BLaER1 treated with 17β-estradiol and CSF1 and Interleukin-3, amounts not matched to agents 10 nM and 100 nM (cell line): Measurements from ENCODE around the gene TIAM2.

Experiments used
- H3K27ac ChIP-seq, 11 experiments: shearing (Covaris generic); formaldehyde crosslinking; 2 replicates each; pipeline ENCODE4 v1.8.1; 2022
- H3K27me3 ChIP-seq, 11 experiments: shearing (Covaris generic); formaldehyde crosslinking; 2 replicates each; pipeline ENCODE4 v1.8.1; 2022
- H3K36me3 ChIP-seq, 11 experiments: shearing (Covaris generic); formaldehyde crosslinking; 2 replicates each; pipeline ENCODE4 v1.8.1; 2022
- H3K4me1 ChIP-seq, 10 experiments: shearing (Covaris generic); formaldehyde crosslinking; 2 replicates each; pipeline ENCODE4 v1.8.1; 2022
- H3K4me2 ChIP-seq, 11 experiments: shearing (Covaris generic); formaldehyde crosslinking; 2 replicates each; pipeline ENCODE4 v1.8.1; 2022
- H3K4me3 ChIP-seq, 10 experiments: shearing (Covaris generic); formaldehyde crosslinking; 2 replicates each; pipeline ENCODE4 v1.8.1; 2022
- H3K9ac ChIP-seq, 11 experiments: shearing (Covaris generic); formaldehyde crosslinking; 2 replicates each; pipeline ENCODE4 v1.8.1; 2022
- H3K9me3 ChIP-seq, 11 experiments: shearing (Covaris generic); formaldehyde crosslinking; replicated peaks in 1 of 11; 2 replicates each; pipeline ENCODE4 v1.8.1; 2022
- H4K20me1 ChIP-seq, 11 experiments: shearing (Covaris generic); formaldehyde crosslinking; 2 replicates each; pipeline ENCODE4 v1.8.1; 2022
- Cebpa-rat ChIP-seq, 11 experiments: shearing (Covaris generic); IDR thresholded peaks; 2 replicates each; pipeline ENCODE4 v1.8.1; 2022

The TIAM2 gene

DNA sequence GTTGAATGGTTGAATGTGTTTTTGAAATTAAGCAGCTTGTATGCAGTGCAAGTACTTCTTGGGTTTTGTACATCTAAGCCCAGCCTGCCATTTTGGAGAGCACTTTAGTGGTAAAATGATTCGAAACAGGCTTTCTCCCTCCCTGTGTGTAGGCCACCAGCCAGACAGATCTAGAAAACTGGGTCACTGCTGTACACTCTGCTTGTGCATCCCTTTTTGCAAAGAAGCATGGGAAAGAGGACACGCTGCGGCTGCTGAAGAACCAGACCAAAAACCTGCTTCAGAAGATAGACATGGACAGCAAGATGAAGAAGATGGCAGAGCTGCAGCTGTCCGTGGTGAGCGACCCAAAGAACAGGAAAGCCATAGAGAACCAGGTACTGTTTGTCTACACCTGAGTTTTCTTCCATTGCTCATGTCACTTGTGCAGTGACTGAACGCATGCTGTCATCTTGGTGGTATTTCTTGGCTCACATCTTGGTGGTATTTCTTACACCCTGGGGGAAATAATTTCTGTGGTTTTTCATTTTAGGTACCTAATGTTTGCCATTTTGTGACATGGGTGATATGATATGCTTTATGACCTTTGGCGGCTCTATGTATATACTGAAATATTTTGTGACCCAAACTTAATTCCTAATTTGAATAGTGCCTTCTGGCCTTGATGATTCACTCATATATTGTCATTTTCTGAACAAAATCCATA, 153.0 kb downstream of the TIAM2 start:
- Histone ChIP-seq H3K4me2 (no peak overlapping the region), H3K9ac (no peak overlapping the region), H3K36me3 (no peaks in the 10 kb centered on the region; a peak in 1 of 22 replicates), H3K4me1 (peaks cover 4 to 15% (median 9%) of the 10 kb centered on the region in 10 experiments; a peak in 18 of 20 replicates), H3K4me3 (no peak overlapping the region), H3K9me3 (no peaks in the 10 kb centered on the region), H4K20me1 (no peaks in the 10 kb centered on the region), H3K27ac (no peak overlapping the region), H3K27me3 (no peaks in the 10 kb centered on the region; a peak in 1 of 22 replicates)
- TF ChIP-seq Cebpa-rat (IDR thresholded peaks at IDR 0.05): no peak

DNA sequence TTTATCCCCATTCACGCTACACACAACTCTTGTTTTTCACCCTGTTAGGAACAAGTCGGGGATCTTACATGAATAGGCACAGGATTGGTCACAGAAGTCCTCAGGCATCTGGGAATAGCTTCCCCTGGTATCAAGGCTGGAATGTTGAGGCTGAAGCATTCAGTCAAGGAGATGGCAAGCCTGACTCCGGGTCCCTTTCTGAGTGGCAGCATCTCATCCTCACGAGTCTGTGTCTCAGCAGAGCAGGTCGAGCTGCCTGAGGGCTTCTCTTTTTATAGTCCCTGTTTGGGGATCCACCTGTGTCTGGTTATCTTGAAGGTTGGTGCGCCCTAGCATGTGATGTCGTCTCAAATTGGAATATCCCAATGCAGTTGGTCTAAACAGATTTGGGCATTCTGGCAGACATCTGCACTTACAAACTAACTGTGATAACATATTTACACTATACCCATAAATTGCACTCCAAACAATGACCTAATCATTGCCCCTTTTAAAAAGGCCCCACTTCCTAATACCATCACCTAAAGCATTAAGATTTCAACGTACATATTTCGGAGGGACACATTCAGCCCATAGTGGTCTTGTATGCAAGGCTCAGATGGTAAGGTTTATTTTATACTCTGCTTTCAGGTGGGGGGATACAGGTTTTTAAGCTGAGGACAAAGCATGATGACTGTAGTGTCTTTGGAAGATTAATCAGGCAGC, 156.0 kb downstream of the TIAM2 start:
- Histone ChIP-seq H3K4me3 (no peak overlapping the region), H3K9ac (no peak overlapping the region), H3K4me2 (no peak overlapping the region), H3K4me1 (peaks cover 17 to 23% (median 20%) of the 10 kb centered on the region in 10 experiments), H3K36me3 (no peaks in the 10 kb centered on the region), H3K27me3 (no peaks in the 10 kb centered on the region; a peak in 1 of 22 replicates), H4K20me1 (no peaks in the 10 kb centered on the region), H3K27ac (no peak overlapping the region), H3K9me3 (no peaks in the 10 kb centered on the region)
- TF ChIP-seq Cebpa-rat (IDR thresholded peaks at IDR 0.05): no peak

DNA sequence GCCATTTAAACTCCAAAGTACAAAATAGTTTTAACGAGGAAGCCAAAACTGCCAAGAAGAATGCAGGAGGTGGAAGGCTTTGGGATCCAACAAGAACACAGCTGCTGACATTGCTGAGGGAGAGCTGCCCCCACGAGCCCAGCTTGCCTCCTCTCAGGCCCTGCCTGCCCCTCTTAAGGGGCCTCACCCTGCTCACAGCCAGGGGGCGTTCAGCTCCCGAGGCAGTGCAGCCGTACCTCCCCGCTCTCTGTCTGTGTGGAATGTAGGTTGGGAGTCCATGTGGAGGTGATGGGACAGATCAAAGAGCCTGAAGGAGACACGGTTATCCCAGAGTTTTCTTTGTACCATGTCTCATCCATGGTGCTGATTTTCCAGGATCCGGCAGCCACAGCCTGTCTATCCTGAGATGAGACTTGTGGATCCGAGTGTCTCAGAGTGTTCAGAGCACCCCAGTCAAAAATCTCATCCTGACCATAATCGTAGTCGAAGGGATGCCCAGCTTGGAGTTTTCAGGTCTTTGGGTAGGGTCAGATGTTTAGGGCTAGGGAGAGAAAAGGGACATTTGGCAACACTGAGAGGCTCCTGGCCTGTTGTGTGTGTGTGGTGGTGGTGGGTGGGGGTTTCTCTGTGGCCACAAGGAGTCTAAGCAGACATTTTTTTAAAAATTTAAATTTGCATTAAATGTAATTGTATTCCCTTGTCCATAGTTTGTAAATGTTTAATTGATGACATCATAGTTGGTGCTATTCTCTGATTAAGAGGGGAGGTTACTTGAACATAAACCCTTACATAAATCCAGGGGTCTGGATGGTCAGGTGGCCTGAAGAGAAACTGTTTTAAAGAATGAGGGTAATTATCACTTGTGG, 157.3 kb downstream of the TIAM2 start:
- Histone ChIP-seq H4K20me1 (no peaks in the 10 kb centered on the region), H3K27ac (no peak overlapping the region)
- TF ChIP-seq Cebpa-rat (IDR thresholded peaks at IDR 0.05): no peak

DNA sequence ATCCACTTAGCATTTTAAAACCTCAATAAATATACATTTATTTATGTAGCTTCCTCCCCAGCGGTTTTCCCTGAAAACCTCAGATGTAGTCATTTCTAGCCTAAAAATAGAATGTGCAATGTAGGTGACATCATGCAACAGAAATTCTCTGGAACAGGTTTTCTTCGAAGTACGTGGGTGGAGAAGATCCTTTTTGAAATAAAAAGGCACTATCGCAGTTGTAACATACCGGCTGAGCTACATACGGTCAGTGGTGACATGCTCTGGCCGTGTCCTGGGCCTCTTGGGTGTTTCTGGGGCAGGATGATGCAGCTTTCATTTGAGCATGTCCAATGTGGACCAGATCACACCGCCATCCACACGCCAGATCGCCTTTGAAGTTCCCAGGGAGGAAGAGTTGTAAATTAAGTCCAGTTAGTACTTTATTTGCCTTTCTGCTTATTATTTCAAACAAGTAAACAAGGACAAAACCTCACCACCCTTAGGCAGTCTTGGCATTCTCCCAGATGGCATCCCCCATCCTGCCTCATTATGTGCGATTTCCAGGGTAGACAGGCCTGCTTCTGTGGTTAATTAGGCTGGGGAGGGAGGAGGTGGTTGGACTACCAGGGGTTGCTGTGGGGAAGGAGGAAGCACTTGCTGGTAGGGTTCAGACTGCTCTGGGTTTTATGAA, 159.2 kb downstream of the TIAM2 start:
- TF ChIP-seq Cebpa-rat (IDR thresholded peaks at IDR 0.05): no peak
- Histone ChIP-seq H4K20me1 (no peaks in the 10 kb centered on the region), H3K9me3 (no peaks in the 10 kb centered on the region), H3K4me3 (no peak overlapping the region), H3K27me3 (no peaks in the 10 kb centered on the region; a peak in 1 of 22 replicates), H3K36me3 (no peaks in the 10 kb centered on the region), H3K4me2 (peak overlapping the region; percentile 52 to 75 (median 67)), H3K27ac (peak overlapping the region in 7 of 11 experiments; percentile 2 to 35 (median 12); a peak in 6 of 22 replicates), H3K9ac (no peak overlapping the region), H3K4me1 (peaks cover 17 to 35% (median 20%) of the 10 kb centered on the region in 10 experiments)

More for the DNA sequence above, 157.3 kb downstream of the TIAM2 start:
- Histone ChIP-seq H3K27me3 (no peaks in the 10 kb centered on the region; a peak in 1 of 22 replicates), H3K36me3 (no peaks in the 10 kb centered on the region), H3K9me3 (no peaks in the 10 kb centered on the region), H3K9ac (no peak overlapping the region), H3K4me2 (no peak overlapping the region), H3K4me1 (peaks cover 17 to 24% (median 20%) of the 10 kb centered on the region in 10 experiments), H3K4me3 (no peak overlapping the region)

DNA sequence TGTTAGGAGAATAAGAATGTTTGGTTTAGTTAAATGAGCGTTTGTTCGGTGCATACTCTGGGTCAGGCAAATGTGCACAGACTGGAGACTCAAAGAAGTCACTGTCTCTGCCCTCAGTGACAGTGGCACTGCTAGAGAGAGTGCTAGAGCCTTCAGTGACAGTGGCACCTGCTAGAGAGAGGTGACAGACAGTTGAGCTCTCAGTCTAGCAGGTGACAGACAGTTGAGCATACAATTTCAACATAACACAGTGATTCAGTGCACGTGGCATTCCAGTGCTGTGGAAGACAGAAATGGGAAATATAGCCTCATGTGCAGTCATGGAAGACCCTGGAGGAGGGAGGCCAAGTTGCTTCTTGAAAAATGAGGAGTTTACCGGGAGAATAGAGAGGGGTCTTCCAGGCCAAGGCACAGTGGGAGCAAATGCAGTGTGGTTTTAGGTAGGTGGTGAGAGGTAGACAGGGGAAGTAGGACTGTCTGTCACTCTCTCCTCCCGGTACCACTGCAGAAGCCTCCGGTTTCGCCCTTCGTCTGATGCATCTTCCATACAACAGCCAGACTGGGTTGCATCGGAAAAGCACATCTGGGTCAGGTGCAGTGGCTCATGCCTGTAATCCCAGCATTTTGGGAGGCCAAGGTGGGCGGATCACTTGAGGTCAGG, 160.8 kb downstream of the TIAM2 start:
- no peak overlapping the region for H3K4me3 ChIP-seq
- H3K27ac ChIP-seq: no peak overlapping the region
- no peak for TF ChIP-seq Cebpa-rat (IDR thresholded peaks at IDR 0.05)
- no peaks in the 10 kb centered on the region for H4K20me1 ChIP-seq
- no peaks in the 10 kb centered on the region; a peak in 1 of 22 replicates for H3K27me3 ChIP-seq
- H3K9me3 ChIP-seq: peaks cover 0 to 14% (median 0%) of the 10 kb centered on the region in 11 experiments; a peak in 4 of 22 replicates
- no peaks in the 10 kb centered on the region for H3K36me3 ChIP-seq
- peaks cover 17 to 35% (median 20%) of the 10 kb centered on the region in 10 experiments for H3K4me1 ChIP-seq
- no peak overlapping the region for H3K9ac ChIP-seq
- H3K4me2 ChIP-seq: no peak overlapping the region

DNA sequence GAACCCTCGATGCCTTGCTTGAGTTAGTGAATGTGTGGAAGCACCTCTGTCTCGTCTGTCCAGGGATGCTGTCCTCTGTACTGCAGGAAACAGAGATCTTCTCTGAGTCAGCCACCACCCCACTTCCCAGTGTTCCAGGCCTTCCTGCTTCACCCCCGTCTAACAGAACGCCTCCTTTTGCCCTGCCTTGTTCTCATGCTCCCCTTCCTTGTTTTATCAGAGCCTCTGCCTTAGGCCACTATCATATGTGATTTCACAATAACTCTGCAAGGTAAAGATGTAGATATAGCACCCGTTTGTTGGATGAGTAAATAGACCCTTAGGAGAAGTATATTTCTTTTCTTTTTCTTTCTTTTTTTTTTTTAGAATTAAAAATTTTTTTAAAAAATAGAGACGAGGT, 162.0 kb downstream of the TIAM2 start:
- Histone ChIP-seq H3K9ac (no peak overlapping the region), H4K20me1 (no peaks in the 10 kb centered on the region), H3K4me2 (no peak overlapping the region), H3K27me3 (no peaks in the 10 kb centered on the region), H3K4me1 (peaks cover 17 to 35% (median 20%) of the 10 kb centered on the region in 10 experiments), H3K9me3 (peaks cover 0 to 22% (median 0%) of the 10 kb centered on the region in 11 experiments; a peak in 4 of 22 replicates), H3K4me3 (no peak overlapping the region), H3K36me3 (no peaks in the 10 kb centered on the region), H3K27ac (no peak overlapping the region)
- peak in 2 of 11 experiments; percentile 8 to 37; a peak in 1 of 22 replicates for TF ChIP-seq Cebpa-rat (IDR thresholded peaks at IDR 0.05)

DNA sequence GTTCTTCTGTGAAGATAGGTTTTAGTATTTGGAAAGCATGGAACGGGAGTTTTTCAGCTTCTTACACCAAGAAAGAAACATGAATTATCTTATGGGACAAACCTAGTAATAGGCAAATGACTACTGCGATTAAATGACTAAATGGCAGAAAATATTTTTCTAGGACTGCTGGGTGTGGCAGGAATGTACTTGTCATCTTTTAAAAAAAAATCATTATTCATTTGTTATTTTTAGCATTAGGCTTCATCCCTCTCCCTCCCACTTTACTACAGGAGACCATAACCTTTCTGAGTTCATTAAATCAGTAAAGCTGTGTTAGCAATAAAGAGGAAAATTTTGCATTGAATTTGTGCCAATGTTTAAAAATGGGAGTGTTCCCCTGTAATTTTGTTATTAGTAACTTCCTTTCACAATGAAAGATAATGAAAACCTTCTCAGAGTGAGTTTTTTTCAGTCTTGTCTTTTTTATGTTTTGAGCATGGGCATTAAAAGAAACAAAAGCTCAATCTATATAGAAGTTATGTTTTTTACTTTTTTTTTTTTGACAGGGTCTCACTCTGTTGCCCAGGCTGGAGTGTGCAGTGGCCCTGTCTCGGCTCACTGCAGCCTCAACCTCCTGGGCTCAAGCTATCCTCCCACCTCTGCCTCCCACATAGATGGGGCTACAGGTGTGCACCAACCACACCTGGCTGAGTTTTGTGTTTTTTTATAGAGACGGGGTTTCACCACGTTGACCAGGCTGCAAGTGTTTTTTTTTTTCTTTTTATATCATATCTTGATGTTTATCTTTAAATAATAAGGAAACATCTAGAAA, 163.1 kb downstream of the TIAM2 start:
- Histone ChIP-seq H3K36me3 (no peaks in the 10 kb centered on the region), H3K27ac (no peak overlapping the region), H3K4me1 (peaks cover 17 to 33% (median 20%) of the 10 kb centered on the region in 10 experiments), H3K9ac (no peak overlapping the region), H3K9me3 (peaks cover 0 to 22% (median 0%) of the 10 kb centered on the region in 11 experiments; a peak in 4 of 22 replicates), H3K4me2 (peak overlapping the region in 2 of 11 experiments; percentile 4 to 37; a peak in 2 of 22 replicates), H3K4me3 (no peak overlapping the region), H4K20me1 (no peaks in the 10 kb centered on the region), H3K27me3 (no peaks in the 10 kb centered on the region)
- TF ChIP-seq Cebpa-rat (IDR thresholded peaks at IDR 0.05): no peak
